HepG2 (cell line): ENCODE results near the gene SHISAL1. TPM values are rescaled to one million over a fixed set of nuclear protein-coding genes. Genes with fewer than 3 reads are reported as not detected.
A peak's percentile ranks its signal among the peaks of the same experiment; 100 is the strongest.

ENCODE experiments used
- ATAC-seq: fragments of 200-7000 bp; cut with Tn5 transposase; 3 replicates; pipeline ENCODE4 v1.9.1; 2020; ENCODE audit warnings: mild to moderate bottlenecking, moderate library complexity
- BruUV-seq: library from RNA; stranded (reverse); fragments of 400-500 nt; replicated peaks from 2 replicates; lab custom pipeline; 2021; lab: Mats Ljungman, UMichigan
- CTCF ChIA-PET: fragments of 300-600 bp; formaldehyde crosslinking; extraction: SDS; loops from one replicate; lab custom pipeline; 2021; ENCODE audit warnings: low total read pairs, inconsistent platforms, low intra/inter-chr PET ratio; lab: Yijun Ruan, JAX
- POLR2A ChIA-PET: fragments of 350-600 bp; sonication (Branson Sonifier 250); formaldehyde crosslinking; loops from one replicate; lab custom pipeline; 2020; ENCODE audit warnings: antibody characterized with exemption, inconsistent platforms; lab: Yijun Ruan, JAX
- DNase-seq: peaks from one replicate; pipeline ENCODE4 v3.0.0-alpha.2; 2015; ENCODE audit warnings: low spot score
- FAIRE-seq: peaks from 3 replicates; lab custom pipeline; 2011; peaks lifted over from hg19 to GRCh38; lab: Jason Lieb, UNC
- H2AFZ ChIP-seq: one replicate; pipeline ENCODE4 v1.6.1; 2011; ENCODE audit warnings: low read length, inconsistent platforms
- H3K27ac ChIP-seq: fragments of 300-600 bp; 3 replicates; pipeline ENCODE4 v1.8.0; 2011; ENCODE audit warnings: mixed run types, mild to moderate bottlenecking, mixed read lengths, low read length, inconsistent platforms; ENCODE audit not compliant: insufficient read depth; ENCODE audit errors: extremely low read length
- H3K27me3 ChIP-seq, 2 experiments: fragments of 200-600 bp in 1 of 2; 2 replicates in 1 of 2; 3 replicates in 1 of 2; pipeline versions ENCODE4 v1.6.0 to v1.8.0; 2011; ENCODE audit warnings: low read length in 2 of 2, mild to moderate bottlenecking in 2 of 2, moderate library complexity in 2 of 2, inconsistent platforms in 1 of 2; ENCODE audit not compliant: insufficient read depth in 2 of 2, control insufficient read depth in 1 of 2
- H3K36me3 ChIP-seq, 2 experiments: fragments of 200-600 bp in 1 of 2; replicated peaks in 1 of 2; 2 replicates in 1 of 2; 3 replicates in 1 of 2; pipeline versions ENCODE4 v1.5.1 to v1.8.0; 2011; ENCODE audit warnings: low read length in 2 of 2, inconsistent platforms in 1 of 2; ENCODE audit not compliant: insufficient read depth in 2 of 2, control insufficient read depth in 1 of 2
- H3K4me1 ChIP-seq: 2 replicates; pipeline ENCODE4 v1.5.1; 2012; ENCODE audit warnings: low read length, inconsistent platforms; ENCODE audit not compliant: insufficient read depth
- H3K4me2 ChIP-seq: 2 replicates; pipeline ENCODE4 v1.6.0; 2011; ENCODE audit warnings: low read depth, low read length, inconsistent platforms
- H3K4me3 ChIP-seq, 3 experiments: fragments of 200-600 bp in 1 of 3; sonication (generic), shearing (Covaris generic) in 1 of 3; replicated peaks in 1 of 3; 2 replicates each; pipeline ENCODE4 v1.5.1; 2011 to 2016; ENCODE audit warnings: low read length in 3 of 3, inconsistent platforms in 2 of 3, low read depth in 2 of 3, mild to moderate bottlenecking in 2 of 3, control low read depth in 1 of 3, mixed read lengths in 1 of 3; ENCODE audit not compliant: insufficient read depth in 1 of 3
- H3K79me2 ChIP-seq: one replicate; pipeline ENCODE4 v1.6.1; 2011; ENCODE audit warnings: low read length, inconsistent platforms; ENCODE audit not compliant: insufficient read depth
- H3K9ac ChIP-seq: 2 replicates; pipeline ENCODE4 v1.6.0; 2011; ENCODE audit warnings: mild to moderate bottlenecking, low read depth, low read length, inconsistent platforms; ENCODE audit not compliant: insufficient read depth
- H3K9me3 ChIP-seq: 2 replicates; pipeline ENCODE4 v1.5.1; 2012; ENCODE audit warnings: mild to moderate bottlenecking, low read length
- H4K20me1 ChIP-seq: 2 replicates; pipeline ENCODE4 v1.6.0; 2011; ENCODE audit warnings: inconsistent platforms, mild to moderate bottlenecking, low read length, moderate library complexity; ENCODE audit not compliant: insufficient read depth
- ATF7-NPFF ChIP-seq: sonication (generic); formaldehyde crosslinking; IDR thresholded peaks from 2 replicates; pipeline ENCODE4 v1.8.1; 2023; ENCODE audit warnings: mild to moderate bottlenecking, low read depth, missing genetic modification reagents, moderate library complexity
- MED8 ChIP-seq: sonication (generic); formaldehyde crosslinking; IDR thresholded peaks from 2 replicates; pipeline ENCODE4 v1.8.1; 2023; ENCODE audit warnings: mild to moderate bottlenecking, missing genetic modification reagents; ENCODE audit not compliant: insufficient replicate concordance
- MTA3 ChIP-seq: sonication (generic); formaldehyde crosslinking; IDR thresholded peaks from 2 replicates; pipeline ENCODE4 v1.4.0; 2020; ENCODE audit warnings: missing genetic modification reagents
- NFYB ChIP-seq: sonication (generic); formaldehyde crosslinking; IDR thresholded peaks from 2 replicates; pipeline ENCODE4 v1.4.0; 2020; ENCODE audit warnings: missing genetic modification reagents
- SRSF1 ChIP-seq: fragments of 200-400 bp; formaldehyde crosslinking; optimal IDR thresholded peaks from 2 replicates; pipeline ENCODE3; 2017; ENCODE audit warnings: mild to moderate bottlenecking, low read depth, low read length, moderate library complexity
- ZBTB38 ChIP-seq: sonication (generic); formaldehyde crosslinking; IDR thresholded peaks from 2 replicates; pipeline ENCODE4 v1.5.1; 2020; ENCODE audit warnings: mild to moderate bottlenecking, missing genetic modification reagents
- ZBTB42 ChIP-seq: sonication (generic); formaldehyde crosslinking; IDR thresholded peaks from 2 replicates; pipeline ENCODE4 v1.5.0; 2020; ENCODE audit warnings: mild to moderate bottlenecking, missing genetic modification reagents
- ZBTB8A ChIP-seq: sonication (generic); formaldehyde crosslinking; IDR thresholded peaks from 2 replicates; pipeline ENCODE4 v1.4.0; 2020; ENCODE audit warnings: mild to moderate bottlenecking, low read depth, missing genetic modification reagents, borderline replicate concordance
- WGBS: methylation state at CpG from one replicate; pipeline ENCODE4 v1.1.6; 2017; ENCODE audit warnings: low lambda C conversion rate; 5-methylcytosine and 5-hydroxymethylcytosine counted together
- in situ Hi-C: cut with HindIII; loops from 2 replicates; pipeline ENCODE4 v1.10.0; 2017; ENCODE audit warnings: low pct_unique_long_range_greater_than_20kb; ENCODE audit not compliant: extremely low pct_ligation_motif_present
- intact Hi-C: fragments of 100-400 bp; cut with micrococcal nuclease; formaldehyde crosslinking; loops from one replicate; pipeline ENCODE4 v1.10.0; 2022; ENCODE audit not compliant: unreplicated experiment
- polyA plus RNA-seq, 8 experiments: library from polyadenylated mRNA; depleted of rRNA in 3 of 8; stranded (reverse) in 7 of 8; unstranded in 1 of 8; fragments of >200 nt; fragmentation: Illumina TruSeq in 4 of 8; extraction: Trizol in 4 of 8; gene quantifications; 2 replicates each; pipeline versions ENCODE4 v1.2.1 to v1.2.3, GENCODE V29; 2011 to 2016; ENCODE audit warnings: low read depth in 4 of 8, missing spikeins in 1 of 8, mixed read lengths in 1 of 8; ENCODE audit not compliant: insufficient read depth in 1 of 8
- total RNA-seq, 5 experiments: library from RNA; depleted of rRNA; stranded (reverse); fragments of >200 nt; fragmentation: Illumina TruSeq; extraction: Trizol; gene quantifications; 2 replicates each; pipeline ENCODE4 v1.2.3, GENCODE V29; 2016; ENCODE audit warnings: low read depth in 1 of 5
- TF ChIP-seq, protein P1 (sequence below): IDR thresholded peaks from 2 replicates; pipeline ENCODE4 v1.6.1; 2016; ENCODE audit warnings: missing compliant biosample characterization, missing genetic modification reagents, borderline replicate concordance
- TF ChIP-seq, protein P2 (sequence below): sonication (generic); formaldehyde crosslinking; IDR thresholded peaks from 2 replicates; pipeline ENCODE4 v1.4.0; 2020; ENCODE audit warnings: missing genetic modification reagents
- TF ChIP-seq, protein P3 (sequence below): sonication (generic); formaldehyde crosslinking; IDR thresholded peaks from 2 replicates; pipeline ENCODE4 v1.5.1; 2020; ENCODE audit warnings: missing genetic modification reagents, mild to moderate bottlenecking, borderline replicate concordance

The SHISAL1 gene
- total and polyA plus RNA-seq, 2 of the 13 experiments (the other 11 are each of a cell fraction or from before 2014, with no cell fraction given): not detected

DNA sequence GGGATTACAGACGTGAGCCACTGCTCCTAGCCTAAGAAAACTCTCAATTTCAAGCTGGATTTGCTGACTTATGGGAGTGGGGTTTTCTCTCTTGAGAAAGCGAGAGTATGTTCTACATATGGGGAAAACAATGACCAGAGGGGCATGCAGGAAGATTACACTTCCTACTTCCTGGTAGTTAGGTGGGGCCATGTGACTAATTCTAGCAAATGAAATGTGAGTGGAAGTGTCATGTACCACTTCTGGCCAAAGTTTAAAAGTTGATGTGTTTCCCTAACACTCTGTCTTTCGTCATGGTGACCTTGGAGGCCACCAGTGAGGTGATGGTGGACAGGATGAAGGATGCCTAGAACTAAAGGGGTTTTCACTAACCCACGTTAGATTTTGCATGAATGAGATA is 81.5 kb downstream of the SHISAL1 start:
- Histone ChIP-seq H4K20me1 (no peaks in the 10 kb centered on the region), H3K36me3 (no peaks in the 10 kb centered on the region), H3K9me3 (peaks cover 7% of the 10 kb centered on the region; the same call in 1 of the 2 replicates), H3K9ac (no peak overlapping the region), H3K4me3 (no peak overlapping the region), H3K27ac (no peak overlapping the region), H3K4me1 (no peaks in the 10 kb centered on the region), H3K4me2 (no peak overlapping the region), H3K79me2 (no peaks in the 10 kb centered on the region), H3K27me3 (no peaks in the 10 kb centered on the region; a peak in 1 of 5 replicates), H2AFZ (no peak overlapping the region)
- in situ Hi-C loops: no loop called here
- ChIA-PET CTCF (no interaction called here), POLR2A (no interaction called here)
- intact Hi-C loops: no loop called here
- no peak for FAIRE-seq
- BruUV-seq: no TSS peak
- TF ChIP-seq NFYB (CRISPR knock-in tag) (peak; percentile 48), MTA3 (CRISPR knock-in tag) (no peak), SRSF1 (no peak), ZBTB38 (CRISPR knock-in tag) (no peak), MED8 (no peak), ATF7-NPFF (CRISPR knock-in tag) (no peak), ZBTB8A (CRISPR knock-in tag) (no peak)
- TF ChIP-seq, protein P1, sequence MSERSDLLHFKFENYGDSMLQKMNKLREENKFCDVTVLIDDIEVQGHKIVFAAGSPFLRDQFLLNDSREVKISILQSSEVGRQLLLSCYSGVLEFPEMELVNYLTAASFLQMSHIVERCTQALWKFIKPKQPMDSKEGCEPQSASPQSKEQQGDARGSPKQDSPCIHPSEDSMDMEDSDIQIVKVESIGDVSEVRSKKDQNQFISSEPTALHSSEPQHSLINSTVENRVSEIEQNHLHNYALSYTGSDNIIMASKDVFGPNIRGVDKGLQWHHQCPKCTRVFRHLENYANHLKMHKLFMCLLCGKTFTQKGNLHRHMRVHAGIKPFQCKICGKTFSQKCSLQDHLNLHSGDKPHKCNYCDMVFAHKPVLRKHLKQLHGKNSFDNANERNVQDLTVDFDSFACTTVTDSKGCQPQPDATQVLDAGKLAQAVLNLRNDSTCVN (CRISPR knock-in tag): no peak
- no peak for DNase-seq
- no peak for ATAC-seq
- 22% methylated on average over 4 of the region's 4 CpGs for WGBS

DNA sequence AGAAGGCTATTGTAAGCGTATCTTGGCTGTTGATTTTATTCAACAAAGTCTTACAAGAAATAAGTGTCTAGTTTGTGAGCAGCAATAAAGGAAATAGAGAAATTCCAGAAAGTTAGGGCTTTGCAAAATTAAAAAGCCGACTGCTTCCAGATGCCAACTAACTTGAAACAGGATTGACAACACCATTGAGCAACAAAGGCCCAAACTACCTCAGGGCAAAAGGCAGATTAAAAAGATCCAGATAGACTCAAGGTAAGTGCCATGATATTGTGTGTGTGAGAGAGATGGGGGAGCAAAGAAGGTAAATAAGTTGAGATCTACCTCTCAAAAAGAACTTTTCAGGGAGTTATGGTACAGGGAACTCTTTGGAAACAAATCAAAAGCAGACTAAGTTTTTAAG is 82.9 kb downstream of the SHISAL1 start:
- TF ChIP-seq ZBTB42 (CRISPR knock-in tag): no peak
- TF ChIP-seq, protein P2, sequence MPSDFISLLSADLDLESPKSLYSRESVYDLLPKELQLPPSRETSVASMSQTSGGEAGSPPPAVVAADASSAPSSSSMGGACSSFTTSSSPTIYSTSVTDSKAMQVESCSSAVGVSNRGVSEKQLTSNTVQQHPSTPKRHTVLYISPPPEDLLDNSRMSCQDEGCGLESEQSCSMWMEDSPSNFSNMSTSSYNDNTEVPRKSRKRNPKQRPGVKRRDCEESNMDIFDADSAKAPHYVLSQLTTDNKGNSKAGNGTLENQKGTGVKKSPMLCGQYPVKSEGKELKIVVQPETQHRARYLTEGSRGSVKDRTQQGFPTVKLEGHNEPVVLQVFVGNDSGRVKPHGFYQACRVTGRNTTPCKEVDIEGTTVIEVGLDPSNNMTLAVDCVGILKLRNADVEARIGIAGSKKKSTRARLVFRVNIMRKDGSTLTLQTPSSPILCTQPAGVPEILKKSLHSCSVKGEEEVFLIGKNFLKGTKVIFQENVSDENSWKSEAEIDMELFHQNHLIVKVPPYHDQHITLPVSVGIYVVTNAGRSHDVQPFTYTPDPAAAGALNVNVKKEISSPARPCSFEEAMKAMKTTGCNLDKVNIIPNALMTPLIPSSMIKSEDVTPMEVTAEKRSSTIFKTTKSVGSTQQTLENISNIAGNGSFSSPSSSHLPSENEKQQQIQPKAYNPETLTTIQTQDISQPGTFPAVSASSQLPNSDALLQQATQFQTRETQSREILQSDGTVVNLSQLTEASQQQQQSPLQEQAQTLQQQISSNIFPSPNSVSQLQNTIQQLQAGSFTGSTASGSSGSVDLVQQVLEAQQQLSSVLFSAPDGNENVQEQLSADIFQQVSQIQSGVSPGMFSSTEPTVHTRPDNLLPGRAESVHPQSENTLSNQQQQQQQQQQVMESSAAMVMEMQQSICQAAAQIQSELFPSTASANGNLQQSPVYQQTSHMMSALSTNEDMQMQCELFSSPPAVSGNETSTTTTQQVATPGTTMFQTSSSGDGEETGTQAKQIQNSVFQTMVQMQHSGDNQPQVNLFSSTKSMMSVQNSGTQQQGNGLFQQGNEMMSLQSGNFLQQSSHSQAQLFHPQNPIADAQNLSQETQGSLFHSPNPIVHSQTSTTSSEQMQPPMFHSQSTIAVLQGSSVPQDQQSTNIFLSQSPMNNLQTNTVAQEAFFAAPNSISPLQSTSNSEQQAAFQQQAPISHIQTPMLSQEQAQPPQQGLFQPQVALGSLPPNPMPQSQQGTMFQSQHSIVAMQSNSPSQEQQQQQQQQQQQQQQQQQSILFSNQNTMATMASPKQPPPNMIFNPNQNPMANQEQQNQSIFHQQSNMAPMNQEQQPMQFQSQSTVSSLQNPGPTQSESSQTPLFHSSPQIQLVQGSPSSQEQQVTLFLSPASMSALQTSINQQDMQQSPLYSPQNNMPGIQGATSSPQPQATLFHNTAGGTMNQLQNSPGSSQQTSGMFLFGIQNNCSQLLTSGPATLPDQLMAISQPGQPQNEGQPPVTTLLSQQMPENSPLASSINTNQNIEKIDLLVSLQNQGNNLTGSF (CRISPR knock-in tag): no peak
- TF ChIP-seq, protein P3, sequence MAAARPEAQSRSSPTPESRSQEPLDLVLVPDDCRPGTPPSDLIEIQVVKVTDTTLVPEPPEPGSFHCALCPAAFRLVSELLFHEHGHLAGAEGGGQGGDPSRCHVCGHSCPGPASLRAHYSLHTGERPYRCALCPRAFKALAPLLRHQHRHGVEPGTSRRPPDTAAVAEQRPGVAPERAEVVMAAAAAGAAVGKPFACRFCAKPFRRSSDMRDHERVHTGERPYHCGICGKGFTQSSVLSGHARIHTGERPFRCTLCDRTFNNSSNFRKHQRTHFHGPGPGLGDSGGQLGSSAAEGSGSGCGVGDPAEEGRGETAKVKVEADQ (CRISPR knock-in tag): no peak
- no peaks in the 10 kb centered on the region for H4K20me1 ChIP-seq
- DNase-seq (no peak), ATAC-seq (no peak), FAIRE-seq (no peak)
- BruUV-seq: no TSS peak
- intact Hi-C loops (no loop called here), in situ Hi-C loops (no loop called here)
- no peaks in the 10 kb centered on the region for H3K4me1 ChIP-seq
- H3K27me3 ChIP-seq: no peaks in the 10 kb centered on the region; a peak in 1 of 5 replicates
- H3K79me2 ChIP-seq: no peaks in the 10 kb centered on the region
- POLR2A ChIA-PET: no interaction called here
- no peaks in the 10 kb centered on the region for H3K36me3 ChIP-seq
- no peak overlapping the region for H3K9ac ChIP-seq
- no peak overlapping the region for H2AFZ ChIP-seq
- H3K4me2 ChIP-seq: no peak overlapping the region
- CTCF ChIA-PET: no interaction called here
- 2% methylated on average over 2 of the region's 2 CpGs for WGBS
- no peak overlapping the region for H3K4me3 ChIP-seq
- H3K9me3 ChIP-seq: peaks cover 7% of the 10 kb centered on the region; the same call in 1 of the 2 replicates
- no peak overlapping the region for H3K27ac ChIP-seq
